Small intestine (tissue), 7 donors: ENCODE results near the gene KIF5A. TPM values are rescaled to one million over a fixed set of nuclear protein-coding genes. Genes with fewer than 3 reads are reported as not detected.
"Not testable (repeated sequence)": the region's sequence is repeated elsewhere in the genome, so short reads cannot be mapped to it uniquely, and the experiment has no call there.

ENCODE experiments used
- DNase-seq, 2 donors: peaks; one replicate each; pipeline versions ENCODE4 v3.0.0 to v3.0.0-alpha.2; 2013
- FAIRE-seq: peaks from 2 replicates; lab custom pipeline; 2012; peaks lifted over from hg19 to GRCh38; lab: Jason Lieb, UNC
- H3K27ac ChIP-seq, 3 donors: one replicate each; pipeline ENCODE4 v1.5.1; 2013; ENCODE audit warnings: low read length in 2 of 3, mild to moderate bottlenecking in 2 of 3, control low read depth in 1 of 3, inconsistent platforms in 1 of 3, low read depth in 1 of 3, moderate library complexity in 1 of 3
- H3K27me3 ChIP-seq, 3 donors: one replicate each; pipeline ENCODE4 v1.6.1; 2013; ENCODE audit warnings: low read length in 3 of 3, inconsistent platforms in 1 of 3; ENCODE audit not compliant: control insufficient read depth in 3 of 3, insufficient read depth in 3 of 3
- H3K36me3 ChIP-seq, 3 donors: one replicate each; pipeline ENCODE4 v1.6.1; 2013; ENCODE audit warnings: low read length in 3 of 3, inconsistent platforms in 1 of 3, low read depth in 1 of 3, mild to moderate bottlenecking in 1 of 3, moderate library complexity in 1 of 3; ENCODE audit not compliant: control insufficient read depth in 3 of 3, insufficient read depth in 2 of 3
- H3K4me1 ChIP-seq, 3 donors: one replicate each; pipeline ENCODE4 v1.6.1; 2013; ENCODE audit warnings: low read length in 2 of 3, inconsistent platforms in 1 of 3, low read depth in 1 of 3, mild to moderate bottlenecking in 1 of 3, moderate library complexity in 1 of 3; ENCODE audit not compliant: control insufficient read depth in 3 of 3, insufficient read depth in 2 of 3
- H3K4me3 ChIP-seq, 3 donors: one replicate each; pipeline ENCODE4 v1.5.1; 2013; ENCODE audit warnings: low read length in 3 of 3, control low read depth in 1 of 3, inconsistent platforms in 1 of 3, low read depth in 1 of 3, mild to moderate bottlenecking in 1 of 3, moderate library complexity in 1 of 3
- H3K9me3 ChIP-seq, 2 donors: one replicate each; pipeline ENCODE4 v1.6.1; 2013; ENCODE audit warnings: low read depth in 1 of 2, low read length in 1 of 2; ENCODE audit not compliant: control insufficient read depth in 2 of 2, insufficient read depth in 1 of 2
- WGBS, 3 donors: extraction: QIAGEN DNeasy Blood & Tissue Kit; methylation state at CpG; one replicate each; pipeline ENCODE4 v1.1.7; 2013; 5-methylcytosine and 5-hydroxymethylcytosine counted together
- polyA plus RNA-seq, 4 donors: library from polyadenylated mRNA; stranded (reverse) in 3 of 4; unstranded in 1 of 4; fragments of 200-250 nt in 3 of 4; fragments of 120-200 nt in 1 of 4; gene quantifications; one replicate each; pipeline versions ENCODE4 v1.2.1 to v1.2.3, GENCODE V29; 2013
- donor health status: healthy with polysubstance abuse.
- donor health status: control.
- donor health status: control.
- donor health status: Bipolar disorder and iron deficiency.
- donor health status: healthy.

KIF5A gene
- polyA plus RNA-seq, 4 donors: 0.27 to 8.4 (median 0.83) TPM; not detected in 1

GRCh38 chr12:57584050-57584449, 34.2 kb downstream of the KIF5A start:
- Histone ChIP-seq H3K27me3 (peaks cover 0 to 42% (median 0%) of the 10 kb centered on the region in 3 donors), H3K4me3 (no peak overlapping the region), H3K27ac (no peak overlapping the region), H3K9me3 (no peaks in the 10 kb centered on the region), H3K36me3 (no peaks in the 10 kb centered on the region), H3K4me1 (peaks cover 0 to 12% (median 0%) of the 10 kb centered on the region in 3 donors)
- FAIRE-seq (no peak), DNase-seq (no peak)
- WGBS, 3 donors: 88 to 100% (median 96%) methylated on average over 2 of the region's 2 CpGs

- no peak for FAIRE-seq
- Histone ChIP-seq H3K4me3 (no peak overlapping the region), H3K27me3 (peaks cover 0 to 42% (median 0%) of the 10 kb centered on the region in 3 donors), H3K36me3 (no peaks in the 10 kb centered on the region), H3K9me3 (no peaks in the 10 kb centered on the region), H3K4me1 (peaks cover 0 to 7% (median 0%) of the 10 kb centered on the region in 3 donors), H3K27ac (no peak overlapping the region)
- no peak for DNase-seq
Measured at GRCh38 chr12:57584690-57585089, 34.8 kb downstream of the KIF5A start.

DNA sequence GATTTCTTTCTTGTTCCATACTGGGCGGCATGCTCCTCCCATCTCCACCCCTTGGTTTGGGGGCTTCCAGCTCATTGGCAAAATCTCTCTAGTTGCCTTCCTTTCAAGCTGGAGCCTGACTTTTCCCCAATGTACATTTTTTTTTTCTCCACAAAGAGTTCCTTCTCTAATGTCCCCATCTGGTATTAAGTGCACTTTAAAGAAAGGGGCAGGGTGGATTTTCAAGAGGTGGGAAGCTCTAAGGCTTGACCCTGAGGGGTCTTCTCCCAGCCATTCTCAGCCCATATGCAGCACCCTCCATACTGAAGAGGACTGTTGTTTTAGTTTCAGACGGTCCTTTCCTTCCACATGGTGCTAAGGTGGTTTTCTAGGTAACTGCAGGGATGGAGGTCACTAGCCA, 35.3 kb downstream of the KIF5A start:
- peaks cover 0 to 4% (median 0%) of the 10 kb centered on the region in 3 donors for H3K4me1 ChIP-seq
- peaks cover 0 to 42% (median 0%) of the 10 kb centered on the region in 3 donors for H3K27me3 ChIP-seq
- H3K4me3 ChIP-seq: no peak overlapping the region
- FAIRE-seq: no peak
- H3K36me3 ChIP-seq: no peaks in the 10 kb centered on the region
- no peak overlapping the region for H3K27ac ChIP-seq
- DNase-seq: no peak
- WGBS, 3 donors: 73 to 79% (median 76%) methylated on average over 2 of the region's 2 CpGs
- no peaks in the 10 kb centered on the region for H3K9me3 ChIP-seq

GRCh38 chr12:57586128-57586527, 36.3 kb downstream of the KIF5A start:
- WGBS, 3 donors: 85 to 92% (median 85%) methylated on average over 3 of the region's 3 CpGs
- FAIRE-seq: no peak

GRCh38 chr12:57586832-57587429, 37.1 kb downstream of the KIF5A start:
- no peaks in the 10 kb centered on the region for H3K36me3 ChIP-seq
- H3K4me3 ChIP-seq: no peak overlapping the region
- no peaks in the 10 kb centered on the region for H3K9me3 ChIP-seq
- peaks cover 0 to 42% (median 0%) of the 10 kb centered on the region in 3 donors for H3K27me3 ChIP-seq
- DNase-seq (no peak), FAIRE-seq (no peak)
- 77 to 80% (median 77%) methylated on average over 3 of the region's 3 CpGs for WGBS, 3 donors
- H3K27ac ChIP-seq: no peak overlapping the region
- H3K4me1 ChIP-seq: peaks cover 1 to 4% (median 1%) of the 10 kb centered on the region in 3 donors

More at GRCh38 chr12:57586128-57586527, 36.3 kb downstream of the KIF5A start:
- Histone ChIP-seq H3K27me3 (peaks cover 0 to 42% (median 0%) of the 10 kb centered on the region in 3 donors), H3K36me3 (no peaks in the 10 kb centered on the region), H3K4me1 (peaks cover 0 to 4% (median 0%) of the 10 kb centered on the region in 3 donors), H3K9me3 (no peaks in the 10 kb centered on the region), H3K27ac (no peak overlapping the region), H3K4me3 (no peak overlapping the region)
- no peak for DNase-seq

DNA sequence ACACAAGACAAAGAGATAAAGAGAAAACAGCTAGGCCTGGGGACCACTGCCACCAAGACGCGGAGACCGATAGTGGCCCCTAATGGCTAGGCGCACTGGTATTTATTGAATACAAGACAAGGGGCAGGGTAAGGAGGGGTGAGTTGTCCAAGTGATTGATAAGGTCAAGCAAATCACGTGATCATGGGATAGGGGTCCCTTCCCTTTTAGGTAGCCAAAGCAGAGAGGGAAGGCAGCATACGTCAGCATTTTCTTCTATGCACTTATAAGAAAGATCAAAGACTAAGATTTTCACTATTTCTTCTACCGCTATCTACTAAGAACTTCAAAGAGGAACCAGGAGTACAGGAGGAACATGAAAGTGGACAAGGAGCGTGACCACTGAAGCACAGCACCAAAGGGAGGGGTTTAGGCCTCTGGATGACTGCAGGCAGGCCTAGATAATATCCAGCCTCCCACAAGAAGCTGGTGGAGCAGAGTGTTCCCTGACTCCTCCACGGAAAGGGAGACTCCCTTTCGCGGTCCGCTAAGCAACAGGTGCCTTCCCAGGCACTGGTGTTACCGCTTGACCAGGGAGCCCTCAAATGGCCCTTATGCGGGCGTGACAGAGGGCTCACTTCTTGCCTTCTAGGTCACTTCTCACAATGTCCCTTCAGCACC, 39.2 kb downstream of the KIF5A start:
- H3K27ac ChIP-seq, H3K4me3 ChIP-seq: not testable (repeated sequence)

DNA sequence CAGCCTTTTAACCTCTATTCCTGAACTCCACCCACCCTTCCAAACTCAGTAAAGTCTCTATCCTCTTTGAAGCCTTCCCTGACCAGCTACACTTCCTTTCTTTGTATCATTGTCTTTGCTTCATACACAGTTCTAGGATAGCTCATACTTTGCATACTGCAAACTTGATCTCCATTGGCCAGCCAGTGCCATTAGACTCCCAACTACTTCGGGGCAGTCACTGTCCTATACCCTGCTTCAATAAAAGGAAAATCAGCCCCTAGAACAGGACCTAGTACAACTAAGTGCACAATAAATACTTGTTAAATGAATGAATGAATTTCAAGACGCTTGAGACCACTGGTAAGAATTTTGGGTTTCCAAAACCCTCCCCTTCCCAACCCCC, 40.6 kb downstream of the KIF5A start:
- peak overlapping the region in 1 of 3 donors; percentile 59 for H3K27ac ChIP-seq
- WGBS, 3 donors: 11 to 18% (median 14%) methylated on average over 2 of the region's 2 CpGs
- H3K27me3 ChIP-seq: peaks cover 0 to 22% (median 0%) of the 10 kb centered on the region in 3 donors
- H3K4me3 ChIP-seq: peak overlapping the region in 2 of 3 donors; percentile 73 to 81
- peaks cover 0 to 3% (median 2%) of the 10 kb centered on the region in 3 donors for H3K36me3 ChIP-seq
- DNase-seq (no peak), FAIRE-seq (no peak)
- H3K9me3 ChIP-seq: no peaks in the 10 kb centered on the region
- peaks cover 3 to 9% (median 7%) of the 10 kb centered on the region in 3 donors for H3K4me1 ChIP-seq

More for the DNA sequence above, 39.2 kb downstream of the KIF5A start:
- H3K27me3 ChIP-seq: peaks cover 0 to 30% (median 0%) of the 10 kb centered on the region in 3 donors
- 88 to 92% (median 90%) methylated on average over 15 of the region's 15 CpGs for WGBS, 3 donors
- DNase-seq, H3K36me3 ChIP-seq, H3K4me1 ChIP-seq, FAIRE-seq, H3K9me3 ChIP-seq: not testable (repeated sequence)

DNA sequence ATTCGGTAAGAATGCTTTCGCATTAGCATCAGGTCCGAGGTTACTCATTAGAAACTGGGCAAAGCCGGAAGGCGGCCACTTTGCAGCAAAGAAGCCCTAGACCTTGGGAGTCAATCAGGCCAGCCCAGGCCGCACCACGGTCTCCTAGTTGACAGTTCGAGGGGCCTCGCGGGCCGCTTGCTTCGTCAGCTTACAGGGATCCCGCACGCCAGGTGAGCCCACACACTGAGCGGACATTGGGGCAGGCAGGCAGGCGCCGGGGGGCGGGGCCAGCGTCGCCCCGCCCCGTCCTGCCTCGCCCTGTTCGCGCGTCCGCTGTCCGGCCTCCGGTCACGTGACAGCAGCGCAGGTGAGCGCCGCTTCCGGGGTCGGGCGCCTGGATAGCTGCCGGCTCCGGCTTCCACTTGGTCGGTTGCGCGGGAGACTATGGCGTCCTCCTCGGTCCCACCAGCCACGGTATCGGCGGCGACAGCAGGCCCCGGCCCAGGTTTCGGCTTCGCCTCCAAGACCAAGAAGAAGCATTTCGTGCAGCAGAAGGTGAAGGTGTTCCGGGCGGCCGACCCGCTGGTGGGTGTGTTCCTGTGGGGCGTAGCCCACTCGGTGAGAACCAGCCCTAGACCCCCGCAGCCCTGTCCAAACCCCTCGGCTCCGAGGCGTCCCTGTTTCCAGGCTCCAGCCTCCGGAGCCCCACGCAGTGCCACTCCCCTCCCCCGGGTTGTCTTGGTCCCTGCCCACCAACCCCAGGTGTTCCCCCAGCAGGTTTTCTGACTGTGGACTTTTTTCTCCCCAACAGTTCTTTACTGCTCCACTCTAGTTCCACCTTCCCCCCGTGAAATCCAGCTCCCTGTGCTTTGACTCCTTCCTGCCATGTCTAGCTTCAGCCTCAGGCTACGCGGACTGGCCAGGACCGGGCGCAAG, 41.3 kb downstream of the KIF5A start, which contains the start of gene PIP4K2C:
Gene PIP4K2C, plus strand, starts transcription at position 329 of the 918 bp plus-strand sequence. Its CDS starts 98 bp downstream, at position 427.
- peak; percentile 90 to 93 for DNase-seq
- 1% methylated on average over 64 to 69 of the region's 69 CpGs for WGBS, 3 donors
- Histone ChIP-seq H3K9me3 (no peaks in the 10 kb centered on the region), H3K4me3 (peak within 1 kb of the TSS; percentile 73 to 86 (median 81)), H3K4me1 (peaks cover 3 to 9% (median 7%) of the 10 kb centered on the region in 3 donors), H3K36me3 (peaks cover 0 to 9% (median 2%) of the 10 kb centered on the region in 3 donors), H3K27me3 (peaks cover 0 to 18% (median 0%) of the 10 kb centered on the region in 3 donors), H3K27ac (peak within 1 kb of the TSS in 2 of 3 donors; percentile 59 to 87)
- no peak for FAIRE-seq
